GM18873 (cell line): ENCODE data around the gene UBAP1L.
"Not testable (repeated sequence)": the region's sequence is repeated elsewhere in the genome, so short reads cannot be mapped to it uniquely, and the experiment has no call there.

Source experiments
- ATAC-seq: cut with Tn5 transposase; IDR thresholded peaks from one replicate; pipeline ENCODE4 v1.9.1; 2021; ENCODE audit warnings: mild to moderate bottlenecking, moderate library complexity, moderate number of reproducible peaks; ENCODE audit not compliant: unreplicated experiment, low FRiP score

The UBAP1L gene

GRCh38 chr15:65101411-65101890 is 13.5 kb downstream of the UBAP1L start:
- ATAC-seq = no peak

GRCh38 chr15:65100442-65100841 is 14.6 kb downstream of the UBAP1L start:
- ATAC-seq = no peak

- ATAC-seq = not testable (repeated sequence)
These were observed 15.2 kb downstream of the UBAP1L start for GRCh38 chr15:65099801-65100200.

- ATAC-seq = no peak
These were observed 15.7 kb downstream of the UBAP1L start for GRCh38 chr15:65099336-65099735.

GRCh38 chr15:65097651-65098263 is 17.2 kb downstream of the UBAP1L start:
- ATAC-seq = no peak

GRCh38 chr15:65096481-65097385 is 18.3 kb downstream of the UBAP1L start:
- ATAC-seq = no peak

GRCh38 chr15:65095747-65096104 is 19.3 kb downstream of the UBAP1L start:
- ATAC-seq = no peak

- ATAC-seq = no peak
These were observed 19.8 kb downstream of the UBAP1L start for GRCh38 chr15:65095011-65095746.

- ATAC-seq = no peak
These were observed 20.6 kb downstream of the UBAP1L start for GRCh38 chr15:65094294-65094995.

GRCh38 chr15:65093793-65094170 is 21.2 kb downstream of the UBAP1L start:
- ATAC-seq = not testable (repeated sequence)

- ATAC-seq = no peak
These were observed 21.8 kb downstream of the UBAP1L start for GRCh38 chr15:65092911-65093792.

GRCh38 chr15:65091946-65092770 is 22.8 kb downstream of the UBAP1L start:
- ATAC-seq = no peak

GRCh38 chr15:65089206-65089824 is 25.7 kb downstream of the UBAP1L start:
- ATAC-seq = no peak

- no peak for ATAC-seq
These were observed 26.4 kb downstream of the UBAP1L start for GRCh38 chr15:65088643-65089021.

GRCh38 chr15:65087873-65088642 is 26.9 kb downstream of the UBAP1L start:
- ATAC-seq = no peak

- ATAC-seq = no peak
These were observed 27.6 kb downstream of the UBAP1L start for GRCh38 chr15:65087411-65087810.

GRCh38 chr15:65086680-65087111 is 28.3 kb downstream of the UBAP1L start:
- ATAC-seq = no peak
